ENCODE measurements around the gene C17orf50.

DNA sequence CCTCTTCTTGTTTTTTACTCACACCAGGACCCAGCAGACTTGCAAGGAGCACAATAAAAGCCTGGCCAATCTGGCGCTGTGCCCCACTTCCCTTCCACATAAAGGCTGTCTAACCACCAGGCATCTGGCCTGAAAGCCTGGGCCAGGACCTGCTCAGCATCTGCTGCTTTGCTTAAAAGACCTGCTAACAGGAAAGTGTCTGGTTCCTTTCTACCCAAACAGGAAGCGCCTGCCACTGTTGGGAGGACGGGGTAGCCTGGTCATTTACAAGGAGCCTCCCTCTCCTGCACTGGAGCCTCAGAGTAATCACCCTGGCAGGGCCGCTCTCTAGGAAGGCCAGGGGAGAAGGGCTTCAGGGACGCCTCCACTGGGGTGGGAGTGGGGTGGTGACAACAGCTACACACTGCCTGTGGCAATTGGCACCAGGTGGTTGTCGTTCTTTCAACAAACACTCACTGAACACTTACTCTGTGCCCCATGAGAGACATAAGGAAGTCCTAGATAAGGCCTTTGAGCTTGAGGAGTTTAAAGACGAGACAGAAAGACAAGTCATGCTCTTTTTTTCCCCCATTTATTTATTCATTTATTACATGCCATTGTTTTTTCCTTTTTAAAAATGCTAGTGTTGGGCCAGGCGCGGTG is 41.0 kb downstream of the C17orf50 start:
- TF ChIP-seq TARDBP (CRISPR knock-in tag; IDR thresholded peaks at IDR 0.05) (no peak), RBAK (CRISPR knock-in tag; IDR thresholded peaks at IDR 0.05) (no peak), SRSF9 (IDR thresholded peaks at IDR 0.05; ENCODE audit: borderline replicate concordance, insufficient read depth, low read depth, low read length, poor library complexity, severe bottlenecking) (no peak), ASH2L (IDR thresholded peaks at IDR 0.05; ENCODE audit: insufficient read length, low read depth, low read length) (no peak), ATF3 (CRISPR knock-in tag; IDR thresholded peaks at IDR 0.05) (no peak), HDAC2 (CRISPR knock-in tag; IDR thresholded peaks at IDR 0.05) (no peak), MXI1 (IDR thresholded peaks at IDR 0.05; ENCODE audit: borderline replicate concordance, low read depth, low read length) (no peak), RAD51 (IDR thresholded peaks at IDR 0.05; ENCODE audit: borderline replicate concordance) (no peak), EZH2 (conservative IDR thresholded peaks at IDR 0.05; ENCODE audit: low read depth, low read length) (no peak), POLR2AphosphoS5 (IDR thresholded peaks at IDR 0.05; ENCODE audit: low read depth, low read length) (no peak)
- TF ChIP-seq, protein P1, sequence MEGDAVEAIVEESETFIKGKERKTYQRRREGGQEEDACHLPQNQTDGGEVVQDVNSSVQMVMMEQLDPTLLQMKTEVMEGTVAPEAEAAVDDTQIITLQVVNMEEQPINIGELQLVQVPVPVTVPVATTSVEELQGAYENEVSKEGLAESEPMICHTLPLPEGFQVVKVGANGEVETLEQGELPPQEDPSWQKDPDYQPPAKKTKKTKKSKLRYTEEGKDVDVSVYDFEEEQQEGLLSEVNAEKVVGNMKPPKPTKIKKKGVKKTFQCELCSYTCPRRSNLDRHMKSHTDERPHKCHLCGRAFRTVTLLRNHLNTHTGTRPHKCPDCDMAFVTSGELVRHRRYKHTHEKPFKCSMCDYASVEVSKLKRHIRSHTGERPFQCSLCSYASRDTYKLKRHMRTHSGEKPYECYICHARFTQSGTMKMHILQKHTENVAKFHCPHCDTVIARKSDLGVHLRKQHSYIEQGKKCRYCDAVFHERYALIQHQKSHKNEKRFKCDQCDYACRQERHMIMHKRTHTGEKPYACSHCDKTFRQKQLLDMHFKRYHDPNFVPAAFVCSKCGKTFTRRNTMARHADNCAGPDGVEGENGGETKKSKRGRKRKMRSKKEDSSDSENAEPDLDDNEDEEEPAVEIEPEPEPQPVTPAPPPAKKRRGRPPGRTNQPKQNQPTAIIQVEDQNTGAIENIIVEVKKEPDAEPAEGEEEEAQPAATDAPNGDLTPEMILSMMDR (CRISPR knock-in tag; IDR thresholded peaks at IDR 0.05) = no peak
- TF ChIP-seq, protein P2, sequence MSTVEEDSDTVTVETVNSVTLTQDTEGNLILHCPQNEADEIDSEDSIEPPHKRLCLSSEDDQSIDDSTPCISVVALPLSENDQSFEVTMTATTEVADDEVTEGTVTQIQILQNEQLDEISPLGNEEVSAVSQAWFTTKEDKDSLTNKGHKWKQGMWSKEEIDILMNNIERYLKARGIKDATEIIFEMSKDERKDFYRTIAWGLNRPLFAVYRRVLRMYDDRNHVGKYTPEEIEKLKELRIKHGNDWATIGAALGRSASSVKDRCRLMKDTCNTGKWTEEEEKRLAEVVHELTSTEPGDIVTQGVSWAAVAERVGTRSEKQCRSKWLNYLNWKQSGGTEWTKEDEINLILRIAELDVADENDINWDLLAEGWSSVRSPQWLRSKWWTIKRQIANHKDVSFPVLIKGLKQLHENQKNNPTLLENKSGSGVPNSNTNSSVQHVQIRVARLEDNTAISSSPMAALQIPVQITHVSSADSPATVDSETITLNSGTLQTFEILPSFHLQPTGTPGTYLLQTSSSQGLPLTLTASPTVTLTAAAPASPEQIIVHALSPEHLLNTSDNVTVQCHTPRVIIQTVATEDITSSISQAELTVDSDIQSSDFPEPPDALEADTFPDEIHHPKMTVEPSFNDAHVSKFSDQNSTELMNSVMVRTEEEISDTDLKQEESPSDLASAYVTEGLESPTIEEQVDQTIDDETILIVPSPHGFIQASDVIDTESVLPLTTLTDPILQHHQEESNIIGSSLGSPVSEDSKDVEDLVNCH (CRISPR knock-in tag; IDR thresholded peaks at IDR 0.05) = no peak
- TF ChIP-seq, protein P3, sequence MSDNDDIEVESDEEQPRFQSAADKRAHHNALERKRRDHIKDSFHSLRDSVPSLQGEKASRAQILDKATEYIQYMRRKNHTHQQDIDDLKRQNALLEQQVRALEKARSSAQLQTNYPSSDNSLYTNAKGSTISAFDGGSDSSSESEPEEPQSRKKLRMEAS (IDR thresholded peaks at IDR 0.05) = no peak
- TF ChIP-seq, protein P4, sequence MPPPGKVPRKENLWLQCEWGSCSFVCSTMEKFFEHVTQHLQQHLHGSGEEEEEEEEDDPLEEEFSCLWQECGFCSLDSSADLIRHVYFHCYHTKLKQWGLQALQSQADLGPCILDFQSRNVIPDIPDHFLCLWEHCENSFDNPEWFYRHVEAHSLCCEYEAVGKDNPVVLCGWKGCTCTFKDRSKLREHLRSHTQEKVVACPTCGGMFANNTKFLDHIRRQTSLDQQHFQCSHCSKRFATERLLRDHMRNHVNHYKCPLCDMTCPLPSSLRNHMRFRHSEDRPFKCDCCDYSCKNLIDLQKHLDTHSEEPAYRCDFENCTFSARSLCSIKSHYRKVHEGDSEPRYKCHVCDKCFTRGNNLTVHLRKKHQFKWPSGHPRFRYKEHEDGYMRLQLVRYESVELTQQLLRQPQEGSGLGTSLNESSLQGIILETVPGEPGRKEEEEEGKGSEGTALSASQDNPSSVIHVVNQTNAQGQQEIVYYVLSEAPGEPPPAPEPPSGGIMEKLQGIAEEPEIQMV (CRISPR knock-in tag; IDR thresholded peaks at IDR 0.05; ENCODE audit: low read depth) = no peak
